IPS-18a (cell line): ENCODE measurements around the gene DLG2.

Experiments used
- H3K27ac ChIP-seq: one replicate; pipeline ENCODE4 v1.5.1; 2013; ENCODE audit warnings: low read length
- H3K27me3 ChIP-seq: one replicate; pipeline ENCODE4 v1.6.1; 2013; ENCODE audit warnings: mild to moderate bottlenecking, low read length; ENCODE audit not compliant: control insufficient read depth, insufficient read depth
- H3K36me3 ChIP-seq: one replicate; pipeline ENCODE4 v1.6.1; 2013; ENCODE audit warnings: low read depth, low read length; ENCODE audit not compliant: control insufficient read depth
- H3K4me1 ChIP-seq: one replicate; pipeline ENCODE4 v1.6.1; 2013; ENCODE audit warnings: low read depth, low read length; ENCODE audit not compliant: control insufficient read depth
- H3K4me3 ChIP-seq: one replicate; pipeline ENCODE4 v1.5.1; 2013; ENCODE audit warnings: low read length
- H3K9ac ChIP-seq: one replicate; pipeline ENCODE4 v1.6.1; 2013; ENCODE audit warnings: mild to moderate bottlenecking, low read length, moderate library complexity
- H3K9me3 ChIP-seq: one replicate; pipeline ENCODE4 v1.6.1; 2013; ENCODE audit warnings: low read depth, low read length; ENCODE audit not compliant: control insufficient read depth

Gene DLG2

GRCh38 chr11:83982825-83983224 lies 1644.3 kb downstream of the DLG2 start:
- H3K27ac ChIP-seq = no peak overlapping the region
- no peak overlapping the region for H3K9ac ChIP-seq
- no peak overlapping the region for H3K4me3 ChIP-seq
- H3K27me3 ChIP-seq = no peaks in the 10 kb centered on the region
- no peaks in the 10 kb centered on the region for H3K4me1 ChIP-seq
- no peaks in the 10 kb centered on the region for H3K9me3 ChIP-seq
- H3K36me3 ChIP-seq = no peaks in the 10 kb centered on the region

- H3K4me1 ChIP-seq = no peaks in the 10 kb centered on the region
- no peak overlapping the region for H3K27ac ChIP-seq
- no peaks in the 10 kb centered on the region for H3K27me3 ChIP-seq
- no peaks in the 10 kb centered on the region for H3K9me3 ChIP-seq
- H3K36me3 ChIP-seq = no peaks in the 10 kb centered on the region
- H3K9ac ChIP-seq = no peak overlapping the region
- no peak overlapping the region for H3K4me3 ChIP-seq
Observed at GRCh38 chr11:83979593-83979992, 1647.6 kb downstream of the DLG2 start.

GRCh38 chr11:83978942-83979341 lies 1648.2 kb downstream of the DLG2 start:
- Histone ChIP-seq H3K9ac (no peak overlapping the region), H3K4me3 (no peak overlapping the region), H3K27me3 (no peaks in the 10 kb centered on the region), H3K27ac (no peak overlapping the region), H3K36me3 (no peaks in the 10 kb centered on the region), H3K4me1 (no peaks in the 10 kb centered on the region), H3K9me3 (no peaks in the 10 kb centered on the region)

GRCh38 chr11:83976086-83976485 lies 1651.1 kb downstream of the DLG2 start:
- H3K27ac ChIP-seq = no peak overlapping the region
- H3K27me3 ChIP-seq = no peaks in the 10 kb centered on the region
- no peak overlapping the region for H3K9ac ChIP-seq
- no peaks in the 10 kb centered on the region for H3K9me3 ChIP-seq
- no peaks in the 10 kb centered on the region for H3K4me1 ChIP-seq
- H3K36me3 ChIP-seq = no peaks in the 10 kb centered on the region
- no peak overlapping the region for H3K4me3 ChIP-seq

- no peaks in the 10 kb centered on the region for H3K4me1 ChIP-seq
- no peaks in the 10 kb centered on the region for H3K9me3 ChIP-seq
- no peak overlapping the region for H3K27ac ChIP-seq
- no peaks in the 10 kb centered on the region for H3K36me3 ChIP-seq
- H3K27me3 ChIP-seq = no peaks in the 10 kb centered on the region
- no peak overlapping the region for H3K4me3 ChIP-seq
- H3K9ac ChIP-seq = no peak overlapping the region
Observed at GRCh38 chr11:83972536-83972935, 1654.6 kb downstream of the DLG2 start.

GRCh38 chr11:83971063-83971462 lies 1656.1 kb downstream of the DLG2 start:
- no peak overlapping the region for H3K9ac ChIP-seq
- H3K9me3 ChIP-seq = no peaks in the 10 kb centered on the region
- no peak overlapping the region for H3K4me3 ChIP-seq
- H3K4me1 ChIP-seq = no peaks in the 10 kb centered on the region
- no peaks in the 10 kb centered on the region for H3K36me3 ChIP-seq
- H3K27me3 ChIP-seq = no peaks in the 10 kb centered on the region
- no peak overlapping the region for H3K27ac ChIP-seq

GRCh38 chr11:83970061-83970671 lies 1657.0 kb downstream of the DLG2 start:
- Histone ChIP-seq H3K9me3 (no peaks in the 10 kb centered on the region), H3K27ac (no peak overlapping the region), H3K4me3 (no peak overlapping the region), H3K9ac (no peak overlapping the region), H3K36me3 (no peaks in the 10 kb centered on the region), H3K27me3 (no peaks in the 10 kb centered on the region), H3K4me1 (no peaks in the 10 kb centered on the region)

- H3K27ac ChIP-seq = no peak overlapping the region
- no peaks in the 10 kb centered on the region for H3K9me3 ChIP-seq
- H3K4me1 ChIP-seq = no peaks in the 10 kb centered on the region
- H3K9ac ChIP-seq = no peak overlapping the region
- H3K4me3 ChIP-seq = no peak overlapping the region
- no peaks in the 10 kb centered on the region for H3K27me3 ChIP-seq
- H3K36me3 ChIP-seq = no peaks in the 10 kb centered on the region
Observed at GRCh38 chr11:83957038-83957900, 1669.9 kb downstream of the DLG2 start.

GRCh38 chr11:83956119-83956697 lies 1670.9 kb downstream of the DLG2 start:
- no peaks in the 10 kb centered on the region for H3K27me3 ChIP-seq
- no peak overlapping the region for H3K4me3 ChIP-seq
- H3K36me3 ChIP-seq = no peaks in the 10 kb centered on the region
- no peaks in the 10 kb centered on the region for H3K9me3 ChIP-seq
- H3K27ac ChIP-seq = no peak overlapping the region
- no peak overlapping the region for H3K9ac ChIP-seq
- H3K4me1 ChIP-seq = no peaks in the 10 kb centered on the region

- Histone ChIP-seq H3K36me3 (no peaks in the 10 kb centered on the region), H3K4me3 (no peak overlapping the region), H3K27me3 (no peaks in the 10 kb centered on the region), H3K9ac (no peak overlapping the region), H3K9me3 (no peaks in the 10 kb centered on the region), H3K27ac (no peak overlapping the region), H3K4me1 (no peaks in the 10 kb centered on the region)
Observed at GRCh38 chr11:83954780-83955179, 1672.4 kb downstream of the DLG2 start.

GRCh38 chr11:83951521-83951920 lies 1675.6 kb downstream of the DLG2 start:
- H3K4me3 ChIP-seq = no peak overlapping the region
- H3K27ac ChIP-seq = no peak overlapping the region
- peaks cover 14% of the 10 kb centered on the region for H3K4me1 ChIP-seq
- H3K36me3 ChIP-seq = no peaks in the 10 kb centered on the region
- H3K27me3 ChIP-seq = no peaks in the 10 kb centered on the region
- no peaks in the 10 kb centered on the region for H3K9me3 ChIP-seq
- H3K9ac ChIP-seq = no peak overlapping the region
